HEK293T (cell line): ENCODE measurements around the gene EML5.

ENCODE experiments used
- CTCF ChIA-PET: fragments of 350-600 bp; formaldehyde crosslinking; extraction: SDS; loops from one replicate; lab custom pipeline; 2021; ENCODE audit warnings: antibody characterized with exemption, inconsistent platforms; lab: Yijun Ruan, JAX
- POLR2A ChIA-PET: fragments of 350-600 bp; formaldehyde crosslinking; extraction: SDS; loops from one replicate; lab custom pipeline; 2020; ENCODE audit warnings: antibody characterized with exemption, inconsistent platforms; lab: Yijun Ruan, JAX
- DNase-seq: peaks from one replicate; pipeline ENCODE4 v3.0.0; 2012; ENCODE audit warnings: mixed read lengths; ENCODE audit errors: extremely low spot score
- ARNT ChIP-seq: fragments of 450-650 bp; IDR thresholded peaks from 2 replicates; pipeline ENCODE4 v1.6.1; 2017; ENCODE audit warnings: mild to moderate bottlenecking
- BHLHE40 ChIP-seq: fragments of 450-650 bp; IDR thresholded peaks from 2 replicates; pipeline ENCODE4 v1.6.1; 2016; ENCODE audit warnings: mild to moderate bottlenecking, moderate library complexity, borderline replicate concordance
- CTBP1 ChIP-seq: fragments of 450-650 bp; IDR thresholded peaks from 2 replicates; pipeline ENCODE4 v1.6.1; 2016; ENCODE audit warnings: borderline replicate concordance
- ELF4 ChIP-seq: fragments of 450-650 bp; IDR thresholded peaks from 2 replicates; pipeline ENCODE4 v1.6.1; 2017; ENCODE audit warnings: antibody characterized with exemption
- FOXA1 ChIP-seq: fragments of 450-650 bp; IDR thresholded peaks from 2 replicates; pipeline ENCODE4 v1.6.1; 2016; ENCODE audit warnings: mild to moderate bottlenecking
- FOXK2 ChIP-seq: fragments of 450-650 bp; IDR thresholded peaks from 2 replicates; pipeline ENCODE4 v1.6.1; 2016; ENCODE audit warnings: mild to moderate bottlenecking
- FOXM1 ChIP-seq: fragments of 450-650 bp; IDR thresholded peaks from 2 replicates; pipeline ENCODE4 v1.6.1; 2017; ENCODE audit warnings: mild to moderate bottlenecking, borderline replicate concordance
- HDGF ChIP-seq: fragments of 450-650 bp; IDR thresholded peaks from 2 replicates; pipeline ENCODE4 v1.6.1; 2017; ENCODE audit warnings: antibody characterized with exemption, borderline replicate concordance
- L3MBTL2 ChIP-seq: fragments of 450-650 bp; conservative IDR thresholded peaks from 2 replicates; pipeline ENCODE4 v1.6.1; 2016; ENCODE audit warnings: mild to moderate bottlenecking
- LEF1 ChIP-seq: fragments of 450-650 bp; IDR thresholded peaks from 2 replicates; pipeline ENCODE4 v1.6.1; 2017; ENCODE audit warnings: mild to moderate bottlenecking, borderline replicate concordance
- NFRKB ChIP-seq: fragments of 450-650 bp; IDR thresholded peaks from 2 replicates; pipeline ENCODE4 v1.6.1; 2016; ENCODE audit warnings: mild to moderate bottlenecking, moderate library complexity
- SP1 ChIP-seq: fragments of 450-650 bp; IDR thresholded peaks from 2 replicates; pipeline ENCODE4 v1.6.1; 2017
- SUZ12 ChIP-seq: fragments of 450-650 bp; IDR thresholded peaks from 2 replicates; pipeline ENCODE4 v1.6.1; 2016; ENCODE audit warnings: mild to moderate bottlenecking
- TARDBP ChIP-seq: fragments of 450-650 bp; IDR thresholded peaks from 2 replicates; pipeline ENCODE4 v1.6.1; 2016
- ZNF384 ChIP-seq: fragments of 450-650 bp; IDR thresholded peaks from 2 replicates; pipeline ENCODE4 v1.6.1; 2016
- TF ChIP-seq, protein P1 (sequence below): fragments of 450-650 bp; IDR thresholded peaks from 2 replicates; pipeline ENCODE4 v1.6.1; 2016

Gene EML5

DNA sequence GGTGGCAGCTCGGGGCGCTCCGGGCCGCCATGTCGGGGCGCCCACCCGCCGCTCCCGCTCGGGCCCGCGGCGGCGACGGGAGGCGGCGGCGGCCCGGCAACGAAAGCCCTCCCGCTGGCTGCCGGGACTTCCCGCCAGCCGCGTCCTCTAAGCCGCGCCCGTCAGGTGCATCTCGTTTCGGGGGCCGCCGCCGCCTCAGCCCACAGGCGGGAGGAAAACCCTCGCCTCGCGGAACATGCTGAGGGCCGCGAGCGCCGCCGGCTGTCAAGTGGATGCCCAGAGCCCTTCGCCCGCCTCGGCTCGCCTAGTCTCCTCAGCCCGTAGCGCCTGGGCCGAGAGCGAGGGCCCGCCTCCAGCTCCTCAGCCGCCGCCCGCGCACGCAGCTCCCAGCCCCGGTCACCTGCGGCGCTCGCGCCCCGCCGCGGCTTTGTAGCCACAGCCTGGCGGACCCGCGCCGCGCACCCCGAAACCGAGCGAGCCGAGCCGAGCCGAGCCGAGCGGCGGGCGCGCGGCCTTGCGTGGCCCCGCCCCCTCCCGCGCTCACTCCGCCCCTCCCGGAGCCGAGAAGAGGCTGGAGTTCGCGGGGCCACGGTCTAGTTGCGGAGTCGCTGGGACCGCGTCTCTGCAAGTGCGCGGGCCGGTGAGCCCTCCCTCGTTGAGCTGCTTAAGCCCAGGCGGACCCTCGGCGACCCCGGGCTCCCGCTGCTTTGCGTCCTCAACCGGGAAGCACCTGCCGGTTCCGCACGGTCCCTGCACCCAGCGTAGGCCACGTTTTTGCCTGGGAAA lies at the start of gene EML5:
Gene EML5, minus strand, starts transcription at position 481 of the 786 bp plus-strand sequence. Its CDS starts 450 bp downstream, at position 31.
- POLR2A ChIA-PET: interaction anchor here (0.5 to 2.3 kb wide), 5 partner anchors 10 to 1526 kb away, joined by 3 to 11 read pairs (median 3); partner anchors contain the start of gene TTC8

DNA sequence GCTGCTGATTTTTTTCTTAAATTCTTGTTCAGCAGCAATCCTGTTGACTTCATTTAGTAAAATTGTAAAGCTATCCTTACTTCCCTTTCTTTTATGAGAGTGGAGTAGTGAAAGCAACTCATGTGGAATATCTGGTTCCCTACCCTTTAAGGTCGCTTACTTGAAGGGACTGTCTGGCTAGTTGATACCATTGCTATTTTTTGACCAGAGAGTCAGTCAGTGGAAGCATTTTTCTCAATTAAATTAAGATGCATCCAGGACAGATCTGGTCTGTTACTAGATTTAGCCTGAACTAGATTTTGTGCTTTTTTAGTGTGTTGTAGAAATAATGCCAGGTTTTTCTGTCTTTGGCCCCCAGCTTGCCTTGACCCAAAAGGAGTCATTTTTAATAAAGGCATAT lies 49.7 kb upstream of the EML5 start:
- ChIA-PET CTCF (no interaction called here), POLR2A (interaction anchor here (2.1 kb wide), 1 partner anchor 18 kb away, joined by 8 read pairs; the partner anchor contains the start of gene TTC8)
- TF ChIP-seq LEF1 (no peak), FOXA1 (no peak), BHLHE40 (no peak), HDGF (no peak), FOXM1 (no peak), ELF4 (no peak), CTBP1 (no peak), FOXK2 (no peak), SP1 (no peak), ZNF384 (no peak)
- TF ChIP-seq, protein P1, sequence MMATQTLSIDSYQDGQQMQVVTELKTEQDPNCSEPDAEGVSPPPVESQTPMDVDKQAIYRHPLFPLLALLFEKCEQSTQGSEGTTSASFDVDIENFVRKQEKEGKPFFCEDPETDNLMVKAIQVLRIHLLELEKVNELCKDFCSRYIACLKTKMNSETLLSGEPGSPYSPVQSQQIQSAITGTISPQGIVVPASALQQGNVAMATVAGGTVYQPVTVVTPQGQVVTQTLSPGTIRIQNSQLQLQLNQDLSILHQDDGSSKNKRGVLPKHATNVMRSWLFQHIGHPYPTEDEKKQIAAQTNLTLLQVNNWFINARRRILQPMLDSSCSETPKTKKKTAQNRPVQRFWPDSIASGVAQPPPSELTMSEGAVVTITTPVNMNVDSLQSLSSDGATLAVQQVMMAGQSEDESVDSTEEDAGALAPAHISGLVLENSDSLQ: no peak
- no peak for DNase-seq

More for the DNA sequence above, at the start of gene EML5:
- TF ChIP-seq L3MBTL2 (peak; percentile 72), BHLHE40 (no peak)
- DNase-seq: peak; percentile 71
- CTCF ChIA-PET: interaction anchor here (0.7 kb wide), 1 partner anchor 362 kb away, joined by 3 read pairs; no protein-coding TSS in a partner anchor

DNA sequence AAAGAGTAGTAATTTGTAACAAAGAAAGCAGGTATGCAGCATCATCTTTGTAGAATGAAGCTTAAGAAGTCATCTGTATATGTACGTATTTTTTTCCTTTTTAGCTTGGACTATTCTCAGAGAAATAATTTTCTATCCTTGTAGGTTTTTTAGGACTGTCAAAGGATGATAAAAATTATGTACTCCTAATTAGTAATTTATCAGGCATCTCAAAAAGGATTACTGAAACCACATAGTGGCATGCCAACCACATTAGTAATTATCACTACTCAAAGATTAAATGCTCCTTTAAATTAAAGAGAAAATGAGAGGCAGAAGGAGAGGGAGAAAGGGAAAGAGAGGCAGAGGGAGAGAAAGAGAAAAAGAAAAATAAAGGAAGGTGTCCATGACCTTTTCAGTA lies 49.0 kb upstream of the EML5 start:
- POLR2A ChIA-PET: interaction anchor here (2.1 kb wide), 1 partner anchor 17 kb away, joined by 8 read pairs; the partner anchor contains the start of gene TTC8
- TF ChIP-seq SUZ12 (no peak), FOXA1 (no peak), L3MBTL2 (no peak), BHLHE40 (no peak), ZNF384 (no peak), NFRKB (no peak), FOXM1 (no peak), CTBP1 (no peak)
- TF ChIP-seq, protein P1: no peak
- no peak for DNase-seq
- CTCF ChIA-PET: no interaction called here

DNA sequence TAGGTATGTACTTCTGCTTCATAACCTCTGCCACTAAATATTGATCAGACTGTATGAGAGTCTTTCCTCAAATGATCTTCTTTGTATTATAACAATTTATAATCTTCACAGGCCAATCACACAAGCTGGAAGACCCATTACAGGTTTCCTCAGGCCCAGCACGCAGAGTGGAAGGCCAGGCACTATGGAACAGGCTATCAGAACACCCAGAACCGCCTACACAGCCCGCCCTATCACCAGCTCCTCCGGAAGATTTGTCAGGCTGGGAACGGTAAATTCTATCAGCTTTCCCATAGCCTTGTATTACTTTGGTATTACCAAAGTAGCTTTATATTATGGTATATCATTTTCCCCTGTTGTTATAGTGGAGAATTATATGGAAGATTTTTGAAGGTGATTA lies 48.2 kb upstream of the EML5 start:
- DNase-seq: no peak
- TF ChIP-seq FOXM1 (no peak), ELF4 (no peak), BHLHE40 (no peak), SUZ12 (no peak), TARDBP (no peak), SP1 (no peak), CTBP1 (no peak), L3MBTL2 (no peak), ARNT (no peak)
- ChIA-PET POLR2A (no interaction called here), CTCF (no interaction called here)

DNA sequence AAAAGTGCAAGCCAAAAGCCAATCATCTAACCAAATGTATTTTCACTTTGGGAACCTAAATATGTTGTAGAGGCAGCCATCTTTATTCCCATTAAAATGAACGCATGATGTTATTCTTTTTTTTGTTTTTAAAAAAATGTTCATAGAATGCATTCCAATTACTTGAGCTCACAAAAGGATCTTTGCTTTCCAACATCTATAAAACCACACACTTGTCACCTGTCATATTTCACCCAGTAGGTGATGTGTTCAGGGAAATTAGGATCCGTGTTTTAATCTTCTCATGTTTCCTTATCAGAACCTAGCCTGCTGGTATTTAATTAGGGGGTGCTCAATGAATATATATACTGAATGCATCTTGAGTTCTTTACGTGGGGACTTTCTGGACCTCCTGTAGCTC lies 45.3 kb upstream of the EML5 start:
- POLR2A ChIA-PET: no interaction called here
- no peak for DNase-seq
- TF ChIP-seq TARDBP: no peak
- no peak for TF ChIP-seq SUZ12
- TF ChIP-seq, protein P1: no peak
- no peak for TF ChIP-seq CTBP1
- no peak for TF ChIP-seq FOXK2
- TF ChIP-seq BHLHE40: no peak
- TF ChIP-seq LEF1: no peak
- CTCF ChIA-PET: no interaction called here

DNA sequence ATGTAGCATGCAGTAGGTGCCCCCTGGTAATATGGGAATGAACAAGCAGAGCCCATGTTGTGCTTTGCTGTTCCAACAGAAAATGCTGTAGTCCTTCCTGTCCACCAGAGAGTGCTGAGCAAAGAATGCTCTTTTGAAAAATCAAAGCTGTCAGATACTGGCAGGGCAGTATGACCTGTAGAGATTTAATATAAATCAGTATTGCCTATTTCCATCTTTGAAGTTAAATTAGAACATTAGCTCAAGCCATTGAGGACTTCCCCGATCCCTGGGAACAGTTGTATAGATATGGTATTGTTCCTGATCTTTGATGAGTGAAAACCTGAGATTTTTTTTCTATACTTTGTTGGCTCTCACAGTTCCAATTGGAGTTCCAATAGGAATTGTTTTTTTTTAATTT lies 44.7 kb upstream of the EML5 start:
- TF ChIP-seq FOXM1: no peak
- no peak for TF ChIP-seq CTBP1
- no peak for TF ChIP-seq LEF1
- TF ChIP-seq ZNF384: no peak
- TF ChIP-seq, protein P1: no peak
- no peak for TF ChIP-seq SP1
- no peak for TF ChIP-seq TARDBP
- TF ChIP-seq L3MBTL2: no peak
- CTCF ChIA-PET: no interaction called here
- no peak for DNase-seq
- POLR2A ChIA-PET: no interaction called here
